Activated CD4-positive, alpha-beta T cell treated with anti-CD3 and anti-CD28 coated beads, Interleukin-2, amount 50 U/mL, for 24 hours (primary cell): ENCODE results near the gene TMEM134.
A peak's percentile ranks its signal among the peaks of the same experiment; 100 is the strongest.

ENCODE experiments used
- DNase-seq, 2 donors: peaks; one replicate each; pipeline ENCODE4 v3.0.0-alpha.2; 2020; ENCODE audit warnings: low read depth in 1 of 2, low spot score in 1 of 2

Gene TMEM134

DNA sequence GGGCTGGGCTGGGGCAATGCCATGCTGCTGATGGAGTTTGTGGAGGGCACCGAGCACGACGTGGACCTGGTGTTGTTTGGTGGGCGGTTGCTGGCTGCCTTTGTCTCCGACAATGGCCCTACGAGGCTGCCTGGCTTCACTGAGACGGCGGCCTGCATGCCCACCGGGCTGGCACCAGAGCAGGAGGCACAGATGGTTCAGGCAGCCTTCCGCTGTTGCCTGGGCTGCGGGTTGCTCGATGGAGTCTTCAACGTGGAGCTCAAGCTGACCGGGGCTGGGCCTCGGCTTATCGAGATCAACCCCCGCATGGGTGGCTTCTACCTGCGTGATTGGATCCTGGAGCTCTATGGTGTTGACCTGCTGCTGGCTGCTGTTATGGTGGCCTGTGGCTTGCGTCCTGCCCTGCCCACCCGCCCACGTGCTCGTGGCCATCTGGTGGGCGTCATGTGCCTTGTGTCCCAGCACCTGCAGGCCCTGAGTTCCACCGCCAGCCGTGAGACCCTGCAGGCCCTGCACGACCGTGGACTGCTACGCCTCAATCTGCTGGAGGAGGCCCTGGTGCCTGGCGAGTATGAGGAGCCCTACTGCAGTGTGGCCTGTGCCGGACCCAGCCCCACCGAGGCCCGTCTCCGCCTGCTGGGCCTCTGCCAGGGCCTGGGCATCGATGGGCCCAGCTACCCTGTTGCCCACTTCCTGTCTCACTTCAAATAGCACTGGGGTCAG is 45.0 kb downstream of the TMEM134 start:
- DNase-seq = no peak

DNA sequence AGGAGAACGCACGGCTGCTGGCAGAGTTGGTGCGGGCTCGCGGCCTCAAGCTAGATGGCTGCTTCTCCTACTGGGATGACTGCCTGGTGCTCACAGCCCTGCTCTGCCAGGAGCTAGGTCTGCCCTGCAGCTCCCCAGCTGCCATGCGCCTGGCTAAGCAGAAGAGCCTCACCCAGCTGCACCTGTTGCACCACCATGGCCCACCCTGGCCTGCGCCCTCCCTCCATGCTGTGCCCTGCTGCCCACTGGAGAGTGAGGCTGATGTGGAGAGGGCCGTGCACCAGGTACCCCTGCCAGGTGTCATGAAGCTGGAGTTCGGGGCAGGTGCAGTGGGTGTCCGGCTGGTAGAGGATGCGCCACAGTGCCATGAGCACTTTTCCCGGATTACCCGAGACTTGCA is 45.6 kb downstream of the TMEM134 start:
- DNase-seq = no peak

DNA sequence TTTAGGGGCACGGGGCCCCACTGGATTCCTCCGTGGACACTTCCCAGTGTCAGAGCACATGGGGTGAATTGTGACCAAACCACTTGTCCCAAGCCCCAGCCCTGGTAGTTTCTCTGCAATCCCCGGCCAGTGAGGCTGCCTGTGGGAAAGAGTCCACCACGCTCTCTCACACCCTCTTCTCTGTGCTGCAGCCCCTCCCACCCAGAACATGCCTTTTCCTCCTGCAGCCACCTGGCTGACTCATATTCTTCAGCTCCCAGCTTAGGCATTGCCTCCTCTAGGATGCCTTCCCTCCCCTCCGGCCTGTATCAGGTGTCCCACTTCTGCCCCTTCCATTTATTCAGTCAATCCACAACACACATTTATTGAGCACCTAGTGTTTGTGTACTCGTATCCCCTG is 46.2 kb downstream of the TMEM134 start:
- DNase-seq = no peak

DNA sequence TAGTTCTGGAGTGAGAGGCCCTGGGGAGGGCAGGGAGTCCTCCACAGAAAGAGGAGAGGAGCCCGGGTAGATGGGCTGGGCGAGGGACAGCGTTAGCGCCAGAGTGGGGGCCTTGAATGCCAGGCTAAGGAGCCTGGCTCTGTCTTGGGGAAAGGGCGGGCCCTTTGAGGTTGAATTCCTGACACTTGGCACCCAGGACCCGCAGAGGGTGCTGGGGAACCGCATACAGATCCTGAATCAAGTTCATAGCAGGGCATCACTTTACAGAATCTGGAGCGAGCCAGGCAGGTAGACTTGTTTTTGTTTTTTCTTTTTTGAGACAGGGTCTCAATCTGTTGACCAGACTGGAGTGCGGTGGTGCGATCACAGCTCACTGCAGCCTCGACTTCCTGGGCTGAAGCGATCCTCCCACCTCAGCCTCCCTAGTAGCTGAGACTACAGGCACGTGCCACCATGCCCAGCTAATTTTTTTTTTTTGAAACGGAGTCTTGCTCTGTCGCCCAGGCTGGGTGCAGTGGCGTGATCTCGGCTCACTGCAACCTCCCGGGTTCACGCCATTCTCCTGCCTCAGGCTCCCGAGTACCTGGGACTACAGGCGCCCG is 47.5 kb downstream of the TMEM134 start:
- DNase-seq = no peak

DNA sequence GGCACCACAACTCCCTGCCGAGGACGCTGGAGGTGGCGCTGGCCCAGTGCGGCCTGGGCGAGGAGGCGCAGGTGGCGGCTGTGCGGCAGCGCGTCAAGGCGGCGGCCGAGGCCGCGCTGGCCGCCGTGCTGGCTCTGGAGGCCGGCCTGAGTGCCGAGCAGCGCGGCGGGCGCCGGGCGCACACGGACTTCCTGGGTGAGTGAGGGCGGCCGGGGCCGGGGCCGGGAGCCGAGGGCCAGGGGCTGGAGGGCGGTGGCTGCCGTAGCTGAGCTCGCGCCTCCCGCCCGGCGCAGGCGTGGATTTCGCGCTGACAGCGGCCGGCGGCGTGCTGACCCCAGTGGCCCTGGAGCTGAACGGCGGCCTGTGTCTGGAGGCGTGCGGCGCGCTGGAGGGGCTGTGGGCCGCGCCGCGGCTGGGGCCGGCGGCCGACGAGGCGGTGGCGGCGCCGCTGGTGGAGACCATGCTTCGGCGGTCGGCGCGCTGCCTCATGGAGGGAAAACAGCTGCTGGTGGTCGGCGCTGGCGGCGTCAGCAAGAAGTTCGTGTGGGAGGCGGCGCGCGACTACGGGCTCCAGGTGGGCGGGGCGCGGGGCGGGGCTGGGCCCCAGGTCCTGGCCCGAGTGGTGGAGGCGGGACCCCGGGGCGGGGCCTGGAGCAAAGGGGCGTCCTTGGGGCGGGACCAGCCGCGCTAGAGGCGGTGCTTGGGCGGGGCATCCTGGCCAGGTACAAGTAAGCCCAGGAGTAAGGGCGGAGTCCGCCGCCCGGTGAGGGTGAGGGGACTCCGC is 48.2 kb downstream of the TMEM134 start:
- DNase-seq = peak; percentile 96 to 99

DNA sequence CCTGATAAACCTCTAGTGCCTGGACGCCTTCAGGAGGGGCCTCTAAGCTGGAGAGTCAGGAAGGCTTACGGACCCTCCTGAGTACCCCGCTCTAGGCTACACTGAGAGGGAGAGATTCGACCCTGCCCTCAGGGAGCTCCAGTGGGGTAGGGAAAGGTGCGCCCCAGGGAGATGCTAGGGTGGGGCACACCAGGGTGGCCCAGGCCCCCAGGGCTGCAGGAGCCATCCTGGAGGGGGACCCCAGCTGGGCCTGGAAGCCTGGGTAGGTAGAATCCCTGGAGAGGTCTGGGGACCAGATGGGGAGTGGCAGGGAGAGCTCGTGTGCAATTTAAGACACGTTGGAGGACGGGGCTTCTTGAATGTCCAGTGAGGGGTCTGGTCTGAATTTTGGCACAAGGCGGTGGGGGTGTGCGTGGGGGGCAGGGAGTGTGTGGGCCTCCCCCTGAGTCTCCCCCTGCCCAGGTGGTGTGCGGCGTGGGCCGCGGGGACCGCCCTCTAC is 48.9 kb downstream of the TMEM134 start:
- DNase-seq = no peak

DNA sequence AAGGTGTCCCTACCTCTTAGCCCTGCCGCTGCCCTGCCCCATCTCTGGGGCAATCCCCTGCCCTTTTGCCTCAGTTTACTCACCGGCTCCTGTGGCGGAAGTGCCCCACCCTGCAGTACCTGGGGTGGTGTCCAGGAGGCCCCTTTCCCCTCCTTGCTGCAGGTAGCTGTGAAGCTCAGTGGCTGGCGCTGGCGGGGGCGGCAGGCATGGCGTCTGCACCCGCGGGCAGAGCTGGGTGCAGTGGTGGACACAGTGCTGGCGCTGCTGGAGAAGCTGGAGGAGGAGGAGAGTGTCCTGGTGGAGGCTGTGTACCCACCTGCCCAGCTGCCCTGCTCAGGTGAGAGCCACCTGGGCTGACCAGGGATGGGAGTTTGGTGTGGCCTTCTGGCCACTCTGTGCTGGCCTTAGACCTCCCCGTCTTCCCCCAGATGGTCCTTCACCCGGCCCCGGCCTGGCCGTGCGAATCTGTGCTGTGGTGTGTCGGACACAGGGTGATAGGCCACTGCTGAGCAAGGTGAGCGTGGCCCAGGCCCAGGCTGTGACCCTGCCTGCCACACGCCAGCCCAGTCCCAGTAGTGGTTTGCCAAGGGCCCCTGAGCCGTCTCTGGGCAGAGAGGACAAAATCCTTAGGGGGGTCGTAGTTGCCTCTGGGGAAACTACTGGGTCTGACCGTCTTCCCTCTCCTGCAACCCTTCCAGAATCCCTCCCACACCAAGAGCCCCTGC is 49.6 kb downstream of the TMEM134 start:
- DNase-seq = no peak

DNA sequence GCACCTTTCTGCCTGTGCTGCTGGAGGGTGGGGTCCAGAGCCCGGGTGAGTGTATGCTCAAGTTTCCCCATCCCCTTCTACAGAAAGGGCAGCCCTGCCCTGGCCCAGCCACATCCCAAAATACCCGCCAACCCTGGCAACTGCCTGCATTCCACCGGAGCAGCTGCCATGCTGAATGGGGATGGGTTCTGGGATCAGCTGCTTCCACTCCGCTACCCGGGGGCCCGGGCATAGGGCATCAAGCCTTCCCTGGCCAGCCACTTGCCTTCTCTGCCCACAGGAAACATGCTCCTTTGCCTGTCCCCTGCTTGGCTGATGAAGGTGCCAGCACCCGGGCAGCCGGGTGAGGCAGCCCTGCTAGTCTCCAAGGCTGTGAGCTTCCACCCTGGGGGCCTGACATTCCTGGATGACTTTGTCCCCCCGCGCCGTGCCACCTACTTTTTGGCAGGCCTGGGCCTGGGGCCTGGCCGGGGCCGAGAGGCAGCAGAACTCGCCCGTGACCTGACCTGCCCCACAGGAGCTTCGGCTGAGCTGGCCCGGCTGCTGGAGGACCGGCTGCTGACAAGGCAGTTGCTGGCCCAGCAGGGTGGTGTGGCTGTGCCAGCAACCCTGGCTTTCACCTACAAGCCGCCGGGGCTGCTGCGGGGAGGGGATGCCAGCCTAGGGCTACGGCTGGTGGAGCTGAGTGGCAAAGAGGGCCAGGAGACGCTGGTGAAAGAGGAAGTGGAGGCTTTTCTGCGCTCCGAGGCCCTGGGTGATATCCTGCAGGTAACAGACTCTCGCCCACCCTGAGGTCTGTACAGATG is 50.4 kb downstream of the TMEM134 start:
- DNase-seq = no peak

DNA sequence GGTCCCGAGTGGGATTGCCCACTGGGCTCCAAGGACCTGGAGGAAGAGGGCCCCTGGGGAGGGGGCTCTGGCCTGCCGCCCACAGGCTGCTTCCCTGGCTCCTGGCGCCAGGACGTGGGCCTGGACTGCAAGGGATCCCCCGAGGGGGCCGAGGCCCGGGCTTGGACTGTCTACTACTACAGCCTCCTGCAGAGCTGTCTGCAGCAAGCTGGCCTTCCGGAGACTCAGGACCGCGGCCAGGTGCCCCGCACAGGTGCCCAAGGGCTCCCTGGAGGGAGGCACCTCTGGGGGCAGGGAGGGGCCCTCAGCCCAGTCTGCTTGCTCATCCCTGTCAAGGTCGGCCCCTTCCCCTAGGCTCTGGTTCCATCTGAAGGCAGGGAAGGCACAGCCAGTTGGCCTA is 51.6 kb downstream of the TMEM134 start:
- DNase-seq = no peak

DNA sequence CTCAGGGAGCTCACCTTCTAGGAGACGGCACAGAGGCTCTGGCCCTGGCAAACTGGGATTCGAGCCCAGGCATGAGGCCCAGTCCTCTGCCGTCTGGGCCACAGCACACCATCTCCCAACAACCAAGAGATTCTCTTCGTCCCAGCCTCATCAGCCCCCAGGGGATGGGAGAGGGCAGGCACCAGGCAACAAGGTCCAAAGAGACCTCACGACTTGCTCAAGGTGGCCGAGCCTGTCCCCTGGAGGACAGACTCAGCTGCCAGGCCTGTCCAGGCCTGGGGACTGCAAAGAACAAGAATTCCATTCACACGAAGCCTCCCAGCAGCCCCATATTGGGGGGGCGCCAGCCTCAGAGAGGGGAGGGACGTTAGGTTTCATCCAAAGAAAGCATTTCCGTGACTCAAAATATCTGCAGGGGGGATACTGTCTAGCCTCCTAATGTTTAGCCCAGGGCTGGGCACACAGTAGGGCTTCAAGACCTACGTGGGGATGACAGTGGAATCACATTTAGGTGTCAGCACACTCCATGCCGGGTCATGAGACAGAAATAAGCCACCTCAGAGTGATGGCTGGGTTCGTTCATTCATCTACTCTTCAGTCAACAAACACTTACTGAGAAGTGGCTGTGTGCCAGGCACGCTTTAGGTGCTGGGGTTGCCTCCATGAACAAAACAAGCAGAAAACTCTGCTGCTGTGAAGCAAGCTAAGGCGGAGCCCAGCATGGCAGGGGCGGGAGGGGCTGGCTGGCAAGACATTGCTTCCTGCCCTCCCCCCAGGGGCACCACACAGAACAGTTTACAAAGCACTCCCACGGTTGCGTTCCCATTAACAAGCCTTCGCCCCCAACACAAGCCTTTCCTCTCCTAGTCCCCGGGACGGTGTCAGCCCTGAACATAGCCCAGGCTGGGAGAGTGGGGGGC is 52.4 kb downstream of the TMEM134 start:
- no peak for DNase-seq

DNA sequence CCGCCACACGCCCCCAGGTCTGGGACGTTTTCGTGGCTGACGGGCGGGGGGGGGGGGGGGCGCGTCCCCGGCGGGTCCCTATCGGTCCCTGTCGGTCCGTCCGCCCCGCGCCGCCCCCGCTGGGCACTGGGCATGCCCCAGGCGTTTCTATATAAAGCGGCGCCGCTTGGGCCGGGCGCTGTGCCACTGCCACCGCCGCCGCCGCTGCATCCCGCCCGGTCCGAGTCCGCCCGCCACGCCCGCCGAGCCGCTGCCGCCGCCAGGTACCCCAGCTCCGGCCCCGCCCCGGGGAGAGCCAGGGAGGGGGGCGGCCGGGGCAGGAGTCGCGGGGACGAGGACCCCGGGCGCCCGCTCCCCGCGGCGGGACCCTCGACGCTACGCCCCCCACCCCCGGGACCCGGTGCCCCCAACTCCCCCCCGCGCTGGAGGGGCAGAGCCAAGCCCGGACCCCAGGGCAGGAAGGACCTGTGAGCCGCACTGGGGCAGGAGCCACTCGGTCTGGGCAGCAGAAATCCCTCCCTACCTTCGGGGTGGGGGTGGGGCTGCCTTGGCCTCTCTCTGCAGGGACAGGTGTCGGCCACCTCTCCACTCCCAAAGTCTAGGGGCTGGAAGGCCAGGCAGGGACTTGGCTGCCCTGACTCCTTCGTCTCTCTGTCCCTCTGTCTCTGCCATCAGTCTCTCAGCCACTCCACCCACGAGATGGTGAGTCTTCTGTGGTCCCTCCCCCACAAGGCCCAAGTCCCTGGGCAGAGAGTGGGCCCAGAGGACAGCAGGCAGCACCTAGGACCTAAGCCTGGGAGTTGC is 53.3 kb downstream of the TMEM134 start, which contains the start of gene CARNS1:
CARNS1 (plus strand) TSS at position 178 of the 804 bp plus-strand sequence; CDS start at position 700, 522 bp downstream.
- DNase-seq = no peak

DNA sequence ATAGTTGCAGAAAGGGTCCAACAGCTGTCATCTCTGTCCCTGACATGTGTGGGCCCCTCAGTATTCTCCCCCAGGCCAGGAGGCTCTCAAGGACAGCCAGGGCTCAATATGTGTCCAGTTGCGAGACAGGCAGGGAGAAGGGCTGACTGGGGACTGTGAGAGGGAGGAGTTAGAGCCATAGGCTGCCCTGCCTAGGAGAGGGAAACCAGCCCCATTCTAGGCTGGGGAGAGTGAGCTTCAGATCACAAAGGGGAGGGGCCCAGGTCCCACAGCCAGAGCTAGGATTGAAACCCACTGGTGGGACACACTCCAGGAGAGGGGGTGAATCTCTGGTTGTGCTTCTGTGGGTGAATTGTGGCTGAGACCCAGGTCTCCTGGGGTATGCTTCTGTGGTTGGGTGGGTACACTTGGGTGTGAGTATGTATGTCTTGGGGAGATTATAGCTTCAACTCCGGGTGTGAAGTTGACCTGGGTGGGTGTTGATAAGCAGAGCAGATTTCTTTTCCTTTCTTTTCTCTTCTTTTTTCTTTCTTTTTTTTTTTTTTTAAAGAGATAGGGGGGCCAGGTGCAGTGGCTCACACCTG is 55.7 kb downstream of the TMEM134 start:
- DNase-seq = no peak

DNA sequence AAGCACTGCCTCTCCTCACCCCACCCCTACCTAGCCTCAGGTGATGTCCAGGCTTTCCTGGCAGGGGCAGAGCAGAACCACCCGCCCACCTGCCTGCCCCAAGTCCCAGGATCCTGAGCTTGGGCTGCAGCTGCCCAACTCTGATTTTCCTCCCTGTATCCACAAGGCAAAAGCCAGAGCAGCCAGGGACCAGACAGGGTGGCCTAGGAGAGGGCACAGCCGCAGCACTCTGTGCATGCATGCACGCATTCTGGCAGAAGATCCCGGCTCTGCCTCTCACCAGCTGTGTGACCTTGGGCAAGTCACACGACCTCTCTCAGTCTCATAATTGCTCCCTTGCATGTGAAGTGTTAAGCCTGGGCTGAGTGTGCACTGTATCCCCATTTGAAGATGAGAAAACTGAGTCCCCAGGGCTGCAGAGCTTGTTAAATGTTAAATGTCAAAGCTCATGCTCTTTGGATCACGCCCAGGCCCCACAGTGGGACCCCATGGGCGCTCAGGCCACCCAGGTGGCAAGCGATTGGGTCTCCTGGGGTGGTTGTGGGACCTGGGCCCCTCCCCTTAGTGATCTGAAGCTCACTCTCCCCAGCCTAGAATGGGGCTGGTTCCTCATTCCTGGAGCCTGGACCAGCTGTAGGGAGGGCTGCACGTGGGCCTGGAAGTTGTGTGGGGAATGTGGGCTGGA is 56.4 kb downstream of the TMEM134 start:
- no peak for DNase-seq

DNA sequence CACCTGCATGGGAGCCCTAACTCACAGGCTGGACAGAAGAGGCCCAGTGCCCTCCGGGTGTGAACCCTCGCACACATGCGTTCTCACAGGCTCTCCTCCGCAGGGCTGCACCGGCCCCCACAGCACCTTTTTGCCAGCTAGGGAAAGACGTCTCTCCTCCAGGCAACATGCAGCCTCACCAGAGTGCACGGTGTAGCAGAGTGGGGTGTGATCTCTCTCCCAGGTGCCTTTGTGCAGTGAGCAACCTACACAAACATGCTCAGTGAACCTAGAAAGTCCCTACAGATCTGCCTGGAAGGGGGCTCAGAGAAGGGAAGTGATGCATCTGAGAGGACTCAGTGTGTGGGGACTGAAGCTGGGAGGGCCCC is 57.3 kb downstream of the TMEM134 start:
- DNase-seq = no peak
